GM19395 (cell line): Measurements from ENCODE around the gene RAP1GAP2.

Source experiments
- ATAC-seq: cut with Tn5 transposase; IDR thresholded peaks from one replicate; pipeline ENCODE4 v1.9.1; 2021; ENCODE audit warnings: mild to moderate bottlenecking, moderate library complexity; ENCODE audit not compliant: unreplicated experiment

The RAP1GAP2 gene

DNA sequence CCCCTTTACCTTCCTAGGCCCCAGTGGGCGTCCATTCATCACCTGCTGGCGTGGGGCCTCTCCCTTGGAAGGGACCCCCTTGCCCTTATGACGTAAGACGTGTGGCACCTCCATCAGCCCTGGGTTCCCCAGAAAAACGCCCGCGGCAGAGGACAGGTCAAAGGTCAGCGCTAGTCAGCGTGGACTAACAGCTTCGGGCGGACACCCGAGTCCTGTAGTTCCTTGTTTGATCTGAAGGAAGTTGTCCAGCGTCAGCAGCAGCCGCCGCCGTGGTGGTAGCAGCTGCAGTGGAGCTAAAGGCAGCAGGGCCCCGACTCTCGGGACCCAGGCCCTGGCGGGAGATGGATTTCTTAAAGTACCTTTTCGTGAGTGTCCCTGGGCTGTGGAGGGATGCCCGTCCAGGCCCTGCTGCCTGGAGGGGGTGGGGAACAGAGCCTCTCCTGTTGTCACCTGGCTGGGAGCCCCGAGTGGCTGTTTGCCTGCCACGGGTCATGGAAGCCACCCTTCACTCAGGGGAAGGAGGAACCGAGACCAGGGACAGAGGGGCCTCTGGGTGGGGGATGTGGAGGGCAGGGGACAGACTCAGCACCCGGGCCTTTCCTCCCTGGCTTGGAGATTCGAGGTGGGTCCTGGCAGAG is 143.6 kb downstream of the RAP1GAP2 start:
- ATAC-seq: no peak

DNA sequence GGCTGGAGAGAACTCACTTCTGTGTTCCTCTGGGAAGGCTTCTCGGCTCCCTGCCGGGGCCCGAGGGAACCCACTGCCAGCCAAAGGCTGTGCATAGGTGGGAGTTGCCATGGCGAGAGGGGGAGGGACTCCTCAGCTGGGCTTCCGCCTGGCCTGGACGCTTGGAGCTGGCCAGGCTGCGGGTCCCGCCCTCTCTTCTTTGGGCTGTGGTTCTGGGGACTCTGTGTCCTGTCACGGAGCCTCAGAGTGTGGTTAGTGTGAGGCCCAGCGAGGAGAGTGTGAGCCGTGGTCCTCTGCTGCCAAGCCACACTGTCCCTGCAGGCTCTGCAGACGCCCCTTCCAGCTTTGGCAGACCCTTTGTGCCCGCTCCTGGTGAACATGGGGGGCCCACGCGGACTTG is 144.1 kb downstream of the RAP1GAP2 start:
- no peak for ATAC-seq

DNA sequence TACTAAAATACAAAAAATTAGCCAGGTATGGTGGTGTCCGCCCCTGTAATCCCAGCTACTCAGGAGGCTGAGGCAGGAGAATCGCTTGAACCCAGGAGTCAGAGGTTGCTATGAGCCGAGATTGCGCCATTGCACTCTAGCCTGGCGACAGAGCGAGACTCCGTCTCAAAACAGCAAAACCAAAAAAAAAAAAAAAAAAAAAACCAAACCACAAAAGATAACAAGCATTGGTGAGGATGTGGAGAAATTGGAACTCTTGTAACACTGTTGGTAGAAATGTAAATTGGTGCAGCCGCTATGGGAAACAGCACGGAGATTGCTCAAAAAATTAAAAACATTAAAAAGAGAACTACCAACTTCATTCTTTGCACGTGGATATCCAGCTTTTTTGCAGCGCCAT is 147.7 kb downstream of the RAP1GAP2 start:
- ATAC-seq: no peak

DNA sequence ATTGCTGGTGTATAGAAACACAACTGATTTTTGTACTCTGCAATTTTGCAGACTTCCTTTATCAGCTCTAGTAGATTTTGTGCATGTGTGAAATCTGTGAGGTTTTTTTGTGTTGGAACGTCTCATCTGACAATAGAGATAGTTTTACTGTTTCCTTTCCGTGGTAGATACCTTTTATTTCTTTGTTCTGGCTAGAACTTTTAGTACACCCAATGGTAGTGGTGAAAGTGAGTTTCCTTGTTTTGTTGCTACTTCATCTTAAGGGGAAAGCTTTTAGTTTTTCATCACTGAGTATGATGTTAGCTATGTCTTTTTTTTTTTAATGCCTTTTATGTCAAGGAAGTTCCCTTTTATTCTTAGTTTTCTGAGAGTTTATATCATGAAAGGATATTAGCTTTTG is 149.1 kb downstream of the RAP1GAP2 start:
- no peak for ATAC-seq

DNA sequence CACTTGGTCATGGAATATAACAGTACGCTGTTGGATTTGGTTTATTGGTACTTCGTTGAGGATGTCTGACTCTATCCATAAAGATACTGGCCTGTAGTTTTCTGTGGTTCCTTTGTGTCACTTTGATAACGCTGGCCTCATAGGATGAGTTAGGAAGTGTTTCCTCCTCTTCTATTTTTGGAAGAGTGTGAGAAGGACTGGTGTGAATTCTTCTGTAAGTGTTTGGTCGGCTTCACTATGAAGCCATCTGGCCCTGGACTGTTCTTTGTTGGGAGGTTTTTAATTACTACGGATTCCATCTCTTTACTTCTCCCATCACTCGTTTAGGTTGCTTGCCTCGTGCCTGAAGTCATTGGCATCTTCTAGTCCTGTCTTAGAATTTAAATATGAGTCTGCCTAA is 149.9 kb downstream of the RAP1GAP2 start:
- ATAC-seq: no peak

DNA sequence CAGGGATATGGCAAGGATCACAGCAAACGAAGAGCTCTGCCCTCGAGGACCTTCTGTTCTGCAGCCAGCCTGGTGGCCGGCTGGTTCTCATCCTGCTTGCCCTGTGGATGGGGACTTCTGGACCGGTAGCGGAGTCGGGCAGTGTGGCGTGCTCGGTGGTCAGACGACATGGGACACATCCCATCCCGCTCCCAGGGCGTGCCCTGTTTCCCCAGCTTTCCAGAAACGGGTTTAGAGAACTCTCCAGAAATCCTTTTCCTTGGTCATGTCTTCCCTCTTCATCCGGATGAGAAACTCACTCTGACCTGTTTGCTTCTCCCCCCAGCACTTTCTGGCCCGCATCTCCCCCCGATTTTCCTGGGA is 151.3 kb downstream of the RAP1GAP2 start:
- no peak for ATAC-seq

DNA sequence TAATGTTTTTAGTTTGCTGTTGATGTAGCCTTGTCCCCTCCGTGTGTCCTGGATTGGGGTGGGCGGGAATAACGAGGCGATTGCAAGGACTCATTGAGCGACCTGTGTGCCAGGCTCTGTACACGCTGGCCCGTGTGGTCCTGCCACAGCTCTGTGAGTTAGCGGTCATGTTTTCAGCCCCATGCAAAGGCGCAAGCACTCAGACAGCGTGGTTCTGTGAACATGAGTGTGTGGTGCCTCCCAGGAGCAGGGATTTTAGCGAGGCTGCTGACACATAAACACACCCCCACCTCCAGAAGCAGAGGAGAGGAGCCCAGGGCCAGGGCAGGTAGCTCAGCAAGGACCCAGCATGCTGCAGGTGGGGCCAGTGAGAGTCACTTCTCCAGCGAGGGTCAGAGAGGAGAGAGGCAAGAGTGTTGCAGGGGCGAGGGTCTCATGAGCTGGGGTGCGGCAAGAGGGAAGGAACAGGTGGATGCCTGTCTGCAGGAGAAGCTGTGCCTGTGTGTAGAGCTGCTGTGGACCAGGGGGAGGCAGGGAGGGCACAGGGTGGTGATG is 151.8 kb downstream of the RAP1GAP2 start:
- ATAC-seq: no peak

DNA sequence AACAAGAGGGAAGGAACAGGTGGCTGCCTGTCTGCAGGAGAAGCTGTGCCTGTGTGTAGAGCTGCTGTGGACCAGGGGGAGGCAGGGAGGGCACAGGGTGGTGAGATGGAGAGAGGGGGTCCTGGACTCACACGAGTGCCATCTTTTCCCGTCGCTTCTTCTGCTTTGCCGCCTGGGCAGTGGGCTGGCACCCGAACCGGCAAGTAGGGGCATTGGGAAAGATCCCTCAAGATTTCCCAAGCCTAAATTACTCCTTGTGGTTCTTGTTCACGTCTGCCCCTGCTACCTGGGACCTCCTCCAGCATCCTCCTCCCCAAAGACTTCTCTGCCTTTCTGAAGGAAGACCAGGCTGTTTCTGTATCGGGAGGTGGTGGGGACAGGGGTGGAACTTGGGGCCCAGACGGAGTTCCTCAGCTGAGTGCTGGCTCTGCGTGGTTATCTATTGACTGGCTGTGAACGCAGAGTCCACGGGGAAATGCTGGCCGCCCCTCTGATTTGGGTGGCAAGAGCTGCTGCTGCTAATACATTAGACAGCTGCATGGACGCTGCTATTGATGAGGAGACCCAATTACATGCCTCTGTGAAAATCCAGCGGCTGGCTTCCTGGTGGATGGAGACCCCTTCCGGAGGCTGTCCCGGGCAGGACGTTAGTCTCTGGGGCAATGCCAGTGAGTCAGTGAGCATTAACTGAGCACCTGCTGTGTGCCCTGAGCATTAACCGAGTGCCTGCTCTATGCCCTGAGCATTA is 152.7 kb downstream of the RAP1GAP2 start:
- no peak for ATAC-seq

DNA sequence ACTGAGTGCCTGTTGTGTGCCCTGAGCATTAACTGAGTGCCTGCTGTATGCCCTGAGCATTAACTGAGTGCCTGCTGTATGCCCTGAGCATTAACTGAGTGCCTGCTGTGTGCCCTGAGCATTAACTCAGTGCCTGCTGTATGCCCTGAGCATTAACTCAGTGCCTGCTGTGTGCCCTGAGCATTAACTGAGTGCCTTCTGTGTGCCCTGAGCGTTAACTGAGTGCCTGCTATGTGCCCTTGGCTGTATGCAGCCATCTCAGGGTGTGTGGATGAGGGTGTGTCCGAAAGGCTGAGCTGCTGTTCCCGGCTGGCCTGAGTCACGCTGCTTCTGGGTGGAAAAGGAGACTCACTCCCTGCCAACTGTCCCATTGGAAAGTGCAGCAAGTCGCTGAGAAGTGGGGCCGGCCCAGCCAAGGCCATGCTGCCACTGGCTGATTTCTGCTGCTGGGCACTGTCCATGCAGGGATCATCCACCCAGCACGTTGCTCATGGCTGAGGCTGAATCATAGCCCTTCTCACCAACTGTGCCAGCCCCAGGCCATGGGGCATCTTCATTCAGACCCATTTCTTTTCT is 153.3 kb downstream of the RAP1GAP2 start:
- no peak for ATAC-seq

DNA sequence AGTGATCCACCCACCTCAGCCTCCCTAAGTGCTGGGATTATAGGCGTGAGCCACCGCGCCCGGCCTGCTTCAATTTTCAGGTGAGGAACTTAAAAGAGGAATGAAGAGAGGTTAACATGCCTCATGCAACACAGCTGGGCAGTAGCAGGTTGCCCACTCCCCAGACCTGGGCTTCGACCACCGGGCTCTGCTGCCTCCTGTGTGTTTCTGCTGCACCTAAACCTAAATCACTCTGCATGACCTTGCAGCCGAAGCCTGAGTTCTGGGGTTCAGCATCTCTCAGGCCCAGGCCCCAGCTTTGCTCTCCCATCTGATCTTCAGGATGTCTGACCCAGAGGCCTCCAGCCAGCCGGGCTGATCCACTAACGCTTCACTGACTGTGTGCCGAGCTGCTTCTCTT is 154.6 kb downstream of the RAP1GAP2 start:
- no peak for ATAC-seq

DNA sequence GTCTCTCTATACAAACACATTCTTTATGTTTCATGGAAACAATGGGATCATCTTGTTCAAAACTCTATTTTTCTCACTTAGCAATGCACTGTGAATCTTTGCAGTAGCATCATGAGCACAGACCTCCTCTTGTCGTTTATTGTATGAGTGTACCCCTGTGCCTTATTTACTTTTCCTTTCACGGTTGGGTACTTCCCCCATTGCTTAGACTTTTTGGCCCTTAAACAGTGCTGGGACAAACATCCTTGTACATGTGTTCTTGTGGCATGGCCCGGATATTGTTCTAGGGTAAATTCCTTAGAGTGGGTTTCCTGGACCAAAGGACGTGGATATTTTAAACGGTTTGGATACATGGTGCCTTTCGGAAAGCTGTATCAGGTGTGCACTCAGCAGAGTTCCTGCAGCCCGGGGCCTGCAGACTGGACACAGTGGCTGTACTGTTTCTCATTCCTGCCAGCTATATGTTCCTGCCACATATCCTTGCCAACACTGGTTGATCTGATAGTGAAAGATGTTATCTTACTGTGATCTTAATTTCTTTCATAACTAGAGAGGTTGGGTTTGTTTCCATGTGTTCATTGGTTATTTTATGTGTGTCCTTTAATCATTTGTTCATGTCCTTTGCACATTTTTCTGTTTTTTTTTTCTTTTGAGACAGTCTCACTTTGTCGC is 156.1 kb downstream of the RAP1GAP2 start:
- no peak for ATAC-seq

DNA sequence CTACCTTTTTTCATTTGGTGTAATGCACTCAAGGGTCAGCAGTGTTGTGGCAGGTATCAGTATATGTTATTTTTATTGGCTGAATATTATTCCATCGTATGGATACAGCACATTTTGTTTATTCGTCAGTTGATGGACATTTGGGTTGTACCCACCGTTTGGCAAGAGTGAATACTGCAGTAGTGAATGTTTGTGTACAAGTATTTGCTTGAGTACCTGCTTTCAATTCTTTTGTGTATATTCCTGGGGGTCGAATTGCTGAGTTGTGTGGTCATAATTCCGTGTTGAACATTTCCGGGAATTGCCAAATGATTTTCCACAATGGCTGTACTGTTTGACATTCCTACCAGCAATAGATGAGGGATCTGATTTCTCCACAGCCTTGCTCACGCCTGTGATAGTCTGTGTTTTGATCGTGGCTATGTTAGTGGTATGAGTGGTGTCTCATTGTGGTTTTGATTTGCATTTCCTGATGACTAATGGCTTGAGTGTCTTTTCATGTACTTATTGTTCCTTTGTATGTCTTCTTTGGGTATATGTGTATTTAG is 158.7 kb downstream of the RAP1GAP2 start:
- ATAC-seq: no peak

DNA sequence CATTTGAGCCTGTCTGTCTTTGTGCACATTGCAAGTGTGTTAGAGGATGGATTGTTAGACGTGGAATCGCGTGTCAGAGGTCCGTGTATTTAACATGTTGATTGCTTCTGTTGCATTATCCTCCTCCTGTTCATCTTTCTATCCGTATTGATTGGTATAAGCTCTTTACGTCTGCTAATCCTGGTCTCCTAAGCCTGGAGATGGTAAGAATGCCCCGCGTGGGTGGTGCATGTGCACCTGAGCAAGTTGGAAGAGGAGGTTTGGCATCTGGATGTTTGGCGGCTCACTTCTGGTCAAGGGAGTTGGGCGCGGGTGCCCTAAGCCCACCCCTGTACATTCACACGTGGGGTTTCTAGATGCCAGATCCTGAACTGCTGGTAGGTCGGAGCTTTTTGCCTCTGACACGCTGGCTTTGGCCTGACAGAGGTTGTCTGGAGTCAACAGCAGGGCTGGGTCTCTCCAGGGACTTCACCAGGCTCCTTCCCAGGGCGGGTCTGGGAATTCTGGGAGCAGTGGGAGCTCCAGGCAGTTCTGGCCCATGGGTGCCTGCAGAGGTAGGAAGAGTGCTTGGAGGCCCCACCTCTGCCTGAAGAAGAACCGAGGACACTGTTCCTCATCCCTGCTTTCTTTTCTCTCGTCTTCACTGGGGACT is 159.8 kb downstream of the RAP1GAP2 start:
- no peak for ATAC-seq

DNA sequence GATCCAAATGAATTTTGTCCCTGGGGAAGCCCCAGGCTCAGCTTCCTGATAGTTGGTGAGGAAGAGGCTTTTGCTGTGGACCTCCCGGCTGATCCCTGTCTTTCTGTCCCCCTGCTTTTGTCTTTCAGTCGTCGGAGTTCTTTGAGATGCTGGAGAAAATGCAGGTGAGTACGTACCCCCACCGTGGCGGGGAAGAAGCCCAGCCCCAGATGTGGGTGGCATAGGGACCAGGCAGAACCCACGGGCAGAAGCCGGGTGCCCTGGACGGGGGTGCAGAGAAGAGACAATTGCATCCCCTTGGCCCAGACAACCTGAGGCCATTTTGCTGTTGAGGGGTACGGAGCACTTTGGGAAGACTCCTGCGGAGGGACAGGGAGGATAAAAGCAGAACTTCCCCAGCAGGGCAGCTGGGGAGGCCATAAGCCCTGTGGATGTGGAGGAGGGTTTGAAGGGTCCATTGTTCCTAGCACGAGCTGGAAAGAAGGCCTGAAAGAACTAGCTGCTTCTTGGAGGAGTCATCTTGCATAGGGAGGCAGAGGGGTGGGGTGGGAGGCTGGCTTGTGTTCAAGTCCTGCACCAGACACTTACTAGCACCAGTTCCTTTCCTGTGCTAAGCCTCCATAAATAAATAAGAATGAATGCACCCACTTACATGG is 161.5 kb downstream of the RAP1GAP2 start:
- no peak for ATAC-seq

DNA sequence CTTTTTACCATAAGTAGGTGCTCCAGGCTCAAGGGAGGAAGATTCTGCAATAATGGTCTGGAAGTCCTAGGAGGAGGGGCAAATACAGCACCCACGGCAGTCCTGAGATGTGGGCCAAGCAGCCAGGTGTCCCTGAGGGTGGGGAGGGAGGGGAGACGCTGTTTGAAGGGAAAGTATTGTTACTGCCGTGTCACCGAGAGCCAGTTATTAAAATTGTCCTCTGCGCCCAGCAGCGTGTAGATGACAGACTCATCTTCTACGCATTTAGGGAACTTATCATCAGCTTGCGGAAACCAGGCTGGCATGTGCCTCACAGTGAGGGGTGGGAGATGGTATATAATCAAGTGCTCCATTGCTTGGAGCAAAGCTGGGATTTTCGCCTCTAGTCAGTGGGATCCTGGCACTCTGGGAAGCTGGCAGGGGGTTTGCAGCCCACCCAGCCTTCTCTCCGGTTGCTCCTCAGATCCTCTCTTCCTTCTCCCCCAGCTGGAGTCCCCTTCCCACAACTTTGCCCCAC is 162.5 kb downstream of the RAP1GAP2 start:
- no peak for ATAC-seq

DNA sequence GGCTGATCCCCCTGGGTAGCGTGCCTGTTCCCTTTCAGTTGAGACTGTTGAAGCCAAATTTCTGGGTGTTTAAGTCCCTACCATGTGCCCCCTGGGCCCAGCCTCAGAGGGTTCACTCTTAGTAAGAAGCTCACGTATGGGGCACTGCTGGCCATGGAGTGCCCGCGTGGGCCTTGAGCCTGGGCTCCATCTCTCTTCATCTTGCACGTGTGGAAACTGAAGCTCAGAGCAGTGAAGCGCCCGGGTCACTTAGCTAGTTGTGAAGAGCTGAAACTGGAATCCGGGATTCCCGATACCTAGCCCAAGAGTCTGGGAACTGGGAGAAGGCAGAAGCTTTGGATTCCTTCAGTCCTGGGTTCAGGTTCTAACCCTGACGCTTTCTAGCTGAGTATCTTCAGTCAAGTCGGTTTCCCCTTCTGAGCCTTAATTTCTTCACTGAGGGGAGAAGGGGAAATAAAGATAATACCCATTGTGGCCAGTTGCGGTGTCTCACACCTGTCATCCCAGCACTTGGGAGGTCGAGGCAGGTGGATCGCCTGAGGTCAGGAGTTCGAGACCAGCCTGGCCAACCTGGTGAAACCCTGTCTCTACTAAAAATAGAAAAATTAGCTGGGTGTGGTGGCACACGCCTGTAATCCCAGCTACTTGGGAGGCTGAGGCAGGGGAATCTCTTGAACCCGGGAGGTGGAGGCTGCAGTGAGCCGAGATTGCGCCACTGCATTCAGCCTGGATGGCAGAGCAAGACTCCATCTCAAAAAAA is 163.3 kb downstream of the RAP1GAP2 start:
- no peak for ATAC-seq

DNA sequence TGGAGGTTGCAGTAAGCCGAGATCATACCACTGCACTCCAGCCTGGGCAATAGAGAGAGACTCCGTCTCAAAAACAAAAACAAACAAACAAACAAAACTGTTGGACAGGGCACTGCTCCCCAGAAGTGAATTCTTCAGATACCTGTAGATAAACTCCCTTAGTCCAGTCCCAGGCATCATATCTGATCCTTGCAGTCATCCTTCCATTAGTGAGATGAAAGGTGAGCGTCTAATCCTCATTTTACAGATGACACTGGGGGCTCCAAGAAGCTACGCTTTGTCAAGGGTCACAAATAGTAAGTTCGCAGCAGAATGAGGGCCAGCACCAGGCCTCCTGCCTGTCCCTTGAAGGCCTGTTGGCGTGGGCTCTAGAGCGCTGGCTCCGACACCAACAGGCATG is 165.2 kb downstream of the RAP1GAP2 start:
- ATAC-seq: no peak

DNA sequence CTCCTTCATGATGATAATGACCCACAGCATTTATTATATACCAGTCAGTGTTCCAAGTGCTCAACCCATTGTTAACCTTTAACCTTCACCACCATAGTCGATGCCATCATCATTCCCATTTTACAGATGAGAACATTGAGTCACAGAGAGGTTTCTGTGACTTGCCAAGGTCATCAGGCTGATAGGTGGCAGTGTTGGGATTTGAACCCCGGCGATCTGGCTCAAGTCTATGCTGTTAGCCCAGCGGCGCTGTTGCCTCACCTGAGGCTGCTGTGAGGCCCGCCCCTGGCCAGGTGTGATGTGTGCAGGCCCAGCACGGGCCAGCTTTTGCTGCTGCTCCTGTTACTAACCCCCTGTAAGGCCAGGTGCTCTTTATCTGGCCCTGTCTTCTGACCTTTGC is 166.0 kb downstream of the RAP1GAP2 start:
- ATAC-seq: no peak

DNA sequence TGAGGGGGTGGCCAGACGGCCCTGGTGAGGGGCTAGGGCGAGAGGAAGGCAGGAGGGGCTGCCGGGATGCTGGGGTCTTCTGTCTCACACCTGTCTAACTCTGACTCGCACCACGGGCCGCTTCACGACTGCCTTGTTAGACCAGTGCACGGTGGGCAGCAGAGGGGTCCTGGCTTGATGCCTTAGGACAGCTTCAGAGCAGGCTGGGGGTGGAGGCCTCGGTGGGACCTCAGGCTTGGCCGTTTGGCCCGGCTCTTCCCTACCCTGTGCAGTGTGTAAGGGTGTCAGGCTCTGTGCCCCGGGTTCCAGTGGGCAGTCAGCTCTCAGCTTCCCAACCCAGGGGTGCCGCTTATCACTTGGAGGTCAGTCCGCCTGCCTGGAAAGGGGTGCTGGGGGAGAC is 166.5 kb downstream of the RAP1GAP2 start:
- ATAC-seq: no peak
